COR-L47 (cell line): Measurements from ENCODE around the gene ANKRD11.

ENCODE experiments used
- DNase-seq: peaks from one replicate; lab custom pipeline; 2025; lab: John Stamatoyannopoulos, UW

The ANKRD11 gene

DNA sequence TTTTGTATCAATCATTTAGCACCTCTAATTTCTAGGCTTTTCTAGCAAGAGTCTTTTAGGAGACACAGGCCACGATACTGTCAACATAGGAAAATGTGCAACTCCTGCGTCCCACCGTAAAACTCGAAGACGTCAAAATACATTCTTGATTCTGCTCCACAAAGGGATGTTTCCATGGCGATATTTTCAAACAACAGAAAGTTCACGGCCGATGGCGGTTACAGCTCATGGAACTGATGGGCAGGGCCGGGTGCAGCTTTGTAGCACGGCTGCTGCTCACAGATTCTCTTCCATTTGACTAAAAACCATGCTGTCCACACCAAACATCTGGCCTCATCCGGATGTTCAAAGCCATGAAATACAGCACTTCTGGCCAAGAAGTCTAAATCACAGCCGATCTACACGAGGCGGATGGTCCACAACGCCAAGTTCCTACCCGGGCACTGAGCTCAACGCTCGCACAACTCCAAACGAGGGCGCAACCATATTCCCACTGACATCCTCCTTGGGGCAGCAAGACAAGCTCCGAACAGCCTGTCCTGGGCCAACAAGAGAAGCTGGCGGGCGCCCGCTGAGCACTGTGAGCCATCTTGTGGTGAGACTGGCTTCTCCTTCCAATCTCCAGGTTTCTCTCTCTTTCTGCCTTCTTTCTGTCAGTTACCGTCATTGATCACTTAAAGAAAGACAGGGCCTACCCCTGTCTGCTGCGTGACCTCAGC, 193.0 kb downstream of the ANKRD11 start:
- DNase-seq = no peak

GRCh38 chr16:89295915-89296314, 194.4 kb downstream of the ANKRD11 start:
- DNase-seq = no peak

DNA sequence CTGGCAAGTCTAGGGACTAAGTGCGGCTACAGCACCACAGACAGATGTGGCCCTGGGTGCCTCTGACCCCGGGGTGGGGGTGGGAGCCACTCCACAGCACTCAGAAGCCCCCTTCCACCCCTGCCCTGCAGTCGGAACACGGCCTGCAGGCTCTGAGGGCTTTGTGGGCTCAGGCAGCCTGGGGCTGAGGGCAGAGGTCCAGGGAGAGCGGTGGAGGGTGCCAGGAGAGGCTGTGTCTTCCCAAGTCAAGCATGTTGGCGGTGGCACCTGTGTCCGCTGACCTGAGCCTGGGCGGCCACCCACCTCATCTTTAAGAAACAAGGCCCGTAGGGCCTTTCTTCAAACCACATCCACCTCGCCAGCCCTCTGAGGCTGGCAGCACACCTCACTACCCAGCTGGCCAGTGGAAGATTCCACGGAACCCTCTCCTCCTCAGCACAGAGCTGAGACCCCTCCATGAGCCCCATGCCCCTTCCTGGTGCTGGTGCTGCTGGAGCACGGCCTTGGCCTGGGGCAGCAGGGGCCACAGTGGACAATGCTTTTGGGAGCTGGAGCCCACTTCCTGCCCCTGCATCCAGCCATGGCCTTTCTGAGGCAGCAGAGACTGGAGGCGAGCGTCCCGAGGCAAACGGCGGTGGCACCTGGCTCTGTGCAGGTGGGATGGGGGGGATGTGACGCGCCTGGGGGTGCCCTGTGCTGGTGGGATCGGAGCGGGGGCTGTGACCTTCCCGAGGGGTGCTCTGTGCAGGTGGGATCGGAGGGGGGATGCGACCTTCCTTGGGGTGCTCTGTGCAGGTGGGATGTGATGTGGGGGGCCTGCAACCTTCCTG, 195.1 kb downstream of the ANKRD11 start:
- DNase-seq = no peak

DNA sequence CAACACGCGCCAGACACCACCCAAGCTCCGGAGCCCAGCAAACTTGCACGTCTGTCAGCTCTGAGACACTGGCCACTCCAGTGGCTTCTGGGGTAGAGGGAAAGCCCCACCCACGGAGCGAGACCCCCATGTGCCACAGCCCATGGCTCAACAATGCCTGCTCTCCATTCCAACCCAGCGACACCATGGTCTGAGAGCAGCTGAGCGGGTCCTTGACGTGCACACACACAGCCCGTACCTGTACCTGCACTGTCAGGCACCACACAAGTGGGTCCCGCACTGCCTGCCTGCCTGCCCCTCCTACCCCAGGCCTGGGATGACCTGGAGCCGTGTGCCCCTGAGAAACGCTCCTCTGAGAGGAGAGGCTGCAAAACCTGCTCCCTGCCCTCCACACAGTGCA, 195.9 kb downstream of the ANKRD11 start:
- no peak for DNase-seq

- DNase-seq = no peak
These were observed 196.9 kb downstream of the ANKRD11 start for GRCh38 chr16:89293276-89294143.

GRCh38 chr16:89292443-89293078, 197.8 kb downstream of the ANKRD11 start:
- no peak for DNase-seq

DNA sequence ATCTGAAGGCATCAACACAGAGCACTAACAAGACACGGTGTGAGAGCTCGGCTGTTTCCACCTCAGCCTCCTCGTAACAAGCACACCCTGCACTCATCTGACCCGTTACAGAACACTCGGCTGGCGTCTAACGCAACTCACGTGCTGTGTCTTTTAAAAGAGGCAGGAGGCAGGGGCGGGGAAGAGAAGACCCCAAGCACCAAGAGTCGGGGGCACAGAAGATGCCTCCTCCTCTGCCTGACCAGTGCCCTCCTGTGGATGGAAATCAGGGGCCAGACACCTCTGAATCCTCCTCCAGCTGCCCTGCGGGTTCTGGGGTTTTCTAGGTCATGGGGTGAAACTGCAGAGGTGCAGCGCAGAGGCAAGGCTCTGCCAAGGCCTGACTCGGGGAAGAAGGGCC, 198.6 kb downstream of the ANKRD11 start:
- DNase-seq = no peak

GRCh38 chr16:89291363-89291762, 199.0 kb downstream of the ANKRD11 start:
- DNase-seq = no peak

DNA sequence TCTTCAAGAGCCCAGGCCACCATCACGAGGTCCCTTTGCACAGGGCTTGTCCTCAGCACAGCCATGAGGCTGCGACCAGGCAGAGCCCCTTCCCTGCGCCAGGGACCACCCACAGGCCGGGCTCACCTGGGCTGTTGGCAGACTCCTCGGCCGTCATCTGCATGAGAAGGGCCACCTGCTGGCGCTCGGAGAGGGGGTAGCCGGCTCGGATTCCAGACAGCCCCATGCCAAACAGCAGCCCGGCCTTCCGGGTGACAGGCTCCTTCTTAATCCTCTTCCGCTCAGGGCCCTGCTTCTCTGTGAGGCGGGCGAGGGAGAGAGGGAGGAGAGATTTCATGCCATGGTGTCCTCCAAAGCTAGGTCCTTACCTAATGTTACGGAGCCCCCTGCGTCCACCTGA, 199.5 kb downstream of the ANKRD11 start:
- DNase-seq = no peak

DNA sequence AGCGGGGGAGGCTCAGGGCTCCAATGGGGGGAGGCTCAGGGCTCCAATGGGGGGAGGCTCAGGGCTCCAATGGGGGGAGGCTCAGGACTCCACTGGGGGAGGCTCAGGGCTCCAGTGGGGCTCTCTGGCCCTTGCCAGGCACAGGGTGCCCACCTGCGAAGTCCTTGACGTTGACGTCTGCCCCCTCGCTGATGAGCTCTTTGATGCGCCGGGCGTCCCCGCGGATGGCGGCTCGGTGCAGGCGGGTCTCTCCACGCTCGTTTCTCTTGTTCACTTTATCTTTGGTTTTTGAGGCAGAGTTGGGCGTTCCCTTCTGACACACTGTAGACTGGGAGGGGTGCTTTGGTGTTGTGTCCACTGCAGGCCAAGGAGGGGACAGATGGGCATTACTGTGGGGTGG, 199.9 kb downstream of the ANKRD11 start:
- no peak for DNase-seq

- DNase-seq = peak; percentile 13
These were observed 200.6 kb downstream of the ANKRD11 start for GRCh38 chr16:89289428-89290395.

GRCh38 chr16:89288966-89289365, 201.4 kb downstream of the ANKRD11 start:
- no peak for DNase-seq

DNA sequence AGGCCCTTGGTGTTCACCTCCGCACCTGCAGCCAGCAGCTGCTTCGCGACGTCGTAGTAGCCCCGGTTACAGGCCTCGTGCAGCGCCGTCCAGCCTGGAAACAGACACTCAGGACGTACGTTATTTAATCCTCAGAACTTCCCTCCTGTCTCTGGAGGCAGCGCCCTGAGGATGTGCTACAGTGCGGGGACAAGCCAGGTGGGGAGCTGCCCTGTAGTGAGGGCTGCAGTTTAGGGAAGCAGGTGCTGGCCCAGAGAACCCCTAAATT, 201.8 kb downstream of the ANKRD11 start:
- no peak for DNase-seq

DNA sequence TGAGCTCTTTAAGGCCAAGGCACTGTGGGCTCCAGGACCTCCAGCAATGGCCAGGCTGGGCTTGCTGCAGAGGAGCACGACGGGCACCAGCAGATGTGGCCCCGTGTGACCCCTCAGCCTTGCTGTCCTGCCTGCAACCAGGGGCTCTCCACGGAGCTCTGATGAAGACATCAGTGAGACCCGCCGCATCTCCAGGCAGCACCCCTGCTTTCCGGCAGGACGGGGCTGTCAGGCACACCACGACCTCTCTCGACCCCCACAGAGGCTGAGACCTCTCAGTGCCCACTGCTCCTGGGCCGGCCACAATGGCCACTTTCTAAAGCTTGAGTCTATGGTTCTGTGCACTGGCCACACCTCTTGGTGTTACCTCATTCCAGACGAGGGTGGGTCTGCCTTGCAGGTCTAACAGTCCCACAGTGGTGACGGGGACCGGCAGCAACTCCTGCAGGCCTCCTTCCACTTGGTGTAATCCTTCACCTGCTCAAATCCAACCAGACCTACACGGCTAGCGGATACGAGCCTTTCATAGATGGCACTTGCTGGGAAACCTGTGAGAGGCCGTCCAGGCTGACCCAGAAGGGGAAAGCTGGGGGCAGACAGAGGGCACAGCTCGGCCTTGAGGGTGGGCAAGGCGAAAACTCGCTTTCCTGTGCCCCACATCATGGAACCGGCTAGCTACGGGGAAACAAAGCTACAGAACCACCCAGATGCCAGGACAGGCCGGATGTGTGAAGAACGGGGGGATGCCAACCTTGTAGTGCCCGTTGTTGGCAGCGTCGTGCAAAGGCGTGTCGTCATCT, 202.4 kb downstream of the ANKRD11 start:
- no peak for DNase-seq

GRCh38 chr16:89286096-89286495, 204.3 kb downstream of the ANKRD11 start:
- no peak for DNase-seq

GRCh38 chr16:89285381-89285780, 205.0 kb downstream of the ANKRD11 start:
- DNase-seq = no peak

DNA sequence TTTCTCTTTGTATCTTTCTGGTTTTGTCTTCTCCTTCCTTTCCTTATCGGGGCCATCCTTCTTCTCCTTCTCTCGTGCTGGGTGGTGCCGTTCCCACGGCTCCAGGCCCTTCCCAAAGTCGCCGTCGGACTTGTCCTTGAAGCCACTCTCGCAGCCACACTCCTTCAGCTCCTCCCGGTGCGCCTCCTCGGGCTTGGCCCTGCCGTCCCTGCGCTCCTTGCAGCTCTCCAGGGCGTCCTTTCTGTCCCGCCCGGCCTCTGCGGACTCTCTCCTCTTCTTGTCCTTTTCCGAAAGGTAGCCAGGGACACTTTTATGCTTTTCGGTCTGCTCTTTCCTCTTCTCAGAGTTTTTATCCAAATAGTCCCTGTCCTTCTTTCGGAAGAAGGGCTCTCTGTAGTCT, 206.9 kb downstream of the ANKRD11 start:
- DNase-seq = no peak

- DNase-seq = no peak
These were observed 207.8 kb downstream of the ANKRD11 start for GRCh38 chr16:89282523-89282922.

GRCh38 chr16:89281829-89282228, 208.5 kb downstream of the ANKRD11 start:
- DNase-seq = no peak

GRCh38 chr16:89281189-89281577, 209.2 kb downstream of the ANKRD11 start:
- DNase-seq = no peak
